GM21576 (cell line): ENCODE results near the gene NTRK2.
"Not testable (repeated sequence)": the region's sequence is repeated elsewhere in the genome, so short reads cannot be mapped to it uniquely, and the experiment has no call there.

Source experiments
- ATAC-seq: cut with Tn5 transposase; IDR thresholded peaks from one replicate; pipeline ENCODE4 v1.9.1; 2021; ENCODE audit warnings: mild to moderate bottlenecking, moderate library complexity; ENCODE audit not compliant: unreplicated experiment

NTRK2 gene

DNA sequence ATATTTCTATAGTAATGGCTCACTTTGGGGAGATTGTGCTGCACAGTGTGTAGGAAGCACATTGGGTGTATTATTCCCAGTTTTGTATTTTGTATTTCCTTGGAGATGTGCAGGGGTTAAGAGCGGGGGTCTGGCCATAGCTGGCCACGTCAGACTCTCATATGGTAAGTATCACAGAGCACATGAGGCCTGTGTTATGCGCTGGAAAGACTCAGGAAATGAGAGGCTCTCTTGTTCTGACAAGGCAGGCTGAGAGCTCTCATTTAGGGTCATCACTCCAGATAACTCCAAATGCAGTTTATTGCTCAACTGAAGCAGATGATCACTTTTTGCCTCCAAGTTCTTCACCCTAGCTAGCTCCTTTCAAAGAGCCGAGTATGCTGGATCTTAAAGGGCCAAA, 205.7 kb downstream of the NTRK2 start:
- ATAC-seq, result no peak

DNA sequence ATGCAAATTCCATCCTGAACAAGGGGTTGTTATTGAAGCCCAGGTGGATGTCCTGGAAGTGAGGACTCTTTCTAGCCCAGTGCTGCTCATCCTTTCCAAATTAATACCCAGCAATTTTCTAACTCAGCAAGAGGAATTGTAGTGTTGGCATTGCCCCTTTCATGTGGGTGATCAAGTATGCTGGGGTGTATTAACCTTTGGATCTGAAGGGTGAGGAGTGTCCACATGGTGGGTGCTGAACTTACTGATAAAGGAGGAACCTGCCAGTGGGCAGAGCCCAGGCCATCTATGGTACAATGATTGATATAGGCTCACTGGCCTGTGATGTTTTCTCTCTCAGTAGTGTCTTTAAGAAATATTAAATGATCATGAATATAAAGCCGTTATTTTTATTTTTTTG, 210.1 kb downstream of the NTRK2 start:
- no peak for ATAC-seq

DNA sequence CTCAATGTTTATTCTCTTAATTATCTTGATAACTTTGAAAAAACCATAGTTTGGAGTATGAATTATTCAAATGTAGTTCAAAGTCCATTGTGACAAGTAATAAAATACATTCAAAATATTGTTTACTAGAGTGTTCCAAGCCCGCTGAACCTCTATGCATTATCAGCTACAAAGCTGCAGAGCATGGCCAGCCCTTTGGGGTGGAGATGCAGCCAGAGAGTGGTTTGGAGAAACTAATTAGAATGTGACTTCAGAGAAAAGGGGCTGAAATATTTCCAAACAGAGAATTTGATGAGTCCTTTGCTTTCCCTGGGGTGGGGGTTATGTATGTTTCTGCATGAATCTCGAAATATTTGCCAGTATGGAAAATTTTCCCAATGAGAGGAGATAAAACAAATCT, 211.3 kb downstream of the NTRK2 start:
- no peak for ATAC-seq

DNA sequence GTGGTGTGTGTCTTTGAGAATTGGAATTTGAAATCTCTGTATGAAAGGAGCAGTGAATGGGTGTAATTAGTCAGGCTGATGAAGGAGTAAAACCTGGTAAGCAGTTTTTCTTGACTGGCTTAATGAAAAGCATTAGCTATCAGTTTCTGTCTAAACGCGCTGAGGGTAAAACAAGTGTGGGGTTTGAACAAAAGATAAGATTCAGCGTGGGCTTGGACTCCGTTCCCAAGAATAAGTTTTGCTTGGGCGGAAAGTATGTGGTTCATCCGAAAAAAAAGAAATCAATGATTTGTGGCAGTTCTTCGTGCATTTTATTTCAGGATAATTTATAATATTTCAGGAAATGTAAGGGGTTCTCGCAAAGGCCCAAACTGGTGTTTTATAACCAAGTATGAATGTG, 217.3 kb downstream of the NTRK2 start:
- no peak for ATAC-seq

DNA sequence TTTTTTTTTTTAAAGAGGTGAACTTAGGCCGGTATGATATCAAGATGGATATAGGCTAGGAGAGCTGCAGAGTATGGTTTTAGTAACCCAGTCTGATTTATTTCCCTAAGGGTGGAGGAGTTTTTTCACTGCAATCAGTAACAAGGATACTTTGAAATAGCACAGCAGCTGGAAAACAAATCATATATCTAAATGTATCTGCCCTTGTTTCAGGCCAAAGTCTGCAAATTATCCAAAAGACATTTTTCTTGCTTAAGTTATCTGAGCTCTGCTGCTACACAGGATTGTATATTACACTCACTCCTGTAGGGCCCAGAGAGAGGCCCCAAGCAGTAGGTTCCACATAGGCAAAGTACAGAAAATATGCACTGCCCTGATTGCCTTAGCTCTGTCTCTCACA, 222.4 kb downstream of the NTRK2 start:
- no peak for ATAC-seq

DNA sequence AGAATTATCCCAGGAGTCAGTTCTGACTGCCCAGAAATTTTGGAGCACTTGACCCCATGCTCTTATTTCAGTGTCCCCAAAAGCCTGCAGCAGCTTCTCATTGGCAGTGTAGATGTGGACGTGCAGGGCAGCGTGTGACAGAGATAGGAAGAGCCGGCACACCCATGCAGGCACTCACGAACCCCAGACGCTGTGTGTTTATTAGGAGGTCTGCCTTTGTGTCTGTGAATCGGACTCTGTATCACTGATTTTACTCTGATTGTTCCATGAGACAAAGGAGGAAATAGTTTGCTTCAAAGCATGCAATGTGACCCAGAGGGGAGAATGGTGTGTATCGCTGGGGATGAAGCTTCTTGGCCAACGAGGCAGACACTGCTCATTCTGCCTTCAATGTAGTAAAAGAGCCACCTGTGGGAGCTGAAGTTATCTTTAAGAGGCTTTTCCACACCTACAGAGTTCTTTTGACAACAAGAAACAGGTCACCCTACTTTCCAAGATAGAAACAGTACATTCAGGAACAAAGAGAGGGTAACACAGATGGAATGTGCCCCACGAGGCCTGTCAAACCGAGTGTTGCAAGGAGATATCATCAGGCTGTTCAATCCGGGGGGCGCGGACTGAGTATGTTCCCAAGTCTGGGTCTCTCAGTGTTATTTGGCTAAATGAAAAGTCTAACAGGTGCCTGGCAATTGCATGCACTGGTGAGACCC, 224.0 kb downstream of the NTRK2 start:
- ATAC-seq, result no peak

DNA sequence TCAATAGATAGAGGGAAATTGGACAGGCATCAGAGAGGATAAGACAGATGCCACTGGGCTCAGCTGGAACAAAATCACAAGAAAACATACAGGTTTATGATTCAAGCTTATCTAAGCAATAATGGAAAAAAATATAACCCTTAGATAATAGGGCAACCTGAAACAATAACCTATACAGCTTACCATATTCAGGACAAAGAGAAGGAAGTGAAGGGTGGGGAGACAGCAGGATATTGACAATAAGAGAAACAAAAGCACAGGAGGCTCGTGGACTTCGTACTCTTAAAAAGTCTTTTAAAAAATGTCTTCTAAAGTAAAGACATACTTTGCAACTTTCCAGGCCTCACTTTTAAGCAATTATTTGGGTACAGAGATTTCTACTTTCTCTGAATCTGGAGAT, 225.3 kb downstream of the NTRK2 start:
- ATAC-seq, result no peak

DNA sequence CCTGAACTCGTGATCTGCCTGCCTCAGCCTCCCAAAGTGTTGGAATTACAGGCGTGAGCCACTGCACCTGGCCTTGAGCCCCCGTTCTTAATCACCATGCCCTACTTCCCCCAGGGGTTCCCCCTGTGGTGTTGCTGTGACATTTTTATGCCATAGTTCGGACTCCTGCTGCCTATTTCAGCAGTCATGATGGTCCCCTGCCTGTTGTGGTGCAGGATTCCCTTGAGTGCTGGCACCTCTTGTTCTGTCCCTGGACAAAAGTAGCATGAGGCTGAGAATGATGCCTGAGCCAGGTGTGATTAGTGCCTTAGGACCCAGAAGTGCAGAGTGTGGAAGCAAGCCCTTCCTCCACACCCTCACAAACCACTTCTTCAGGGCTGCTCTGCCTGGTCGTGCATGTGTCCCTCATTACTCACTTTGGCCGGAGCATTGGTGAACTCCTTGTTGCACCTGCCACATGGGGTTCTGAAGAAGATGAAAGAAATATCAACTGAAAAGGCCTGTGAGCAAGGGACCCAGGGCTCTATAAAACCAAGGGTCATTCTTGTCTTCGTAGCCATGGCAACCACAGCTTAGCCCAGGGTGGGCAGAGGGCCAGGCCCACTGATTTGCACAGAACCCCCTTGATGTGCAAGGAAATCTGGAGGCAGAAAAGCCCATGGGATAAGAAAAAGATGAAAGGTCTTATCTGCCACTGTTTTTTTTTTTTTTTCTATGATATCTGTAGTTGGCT, 228.0 kb downstream of the NTRK2 start:
- no peak for ATAC-seq

DNA sequence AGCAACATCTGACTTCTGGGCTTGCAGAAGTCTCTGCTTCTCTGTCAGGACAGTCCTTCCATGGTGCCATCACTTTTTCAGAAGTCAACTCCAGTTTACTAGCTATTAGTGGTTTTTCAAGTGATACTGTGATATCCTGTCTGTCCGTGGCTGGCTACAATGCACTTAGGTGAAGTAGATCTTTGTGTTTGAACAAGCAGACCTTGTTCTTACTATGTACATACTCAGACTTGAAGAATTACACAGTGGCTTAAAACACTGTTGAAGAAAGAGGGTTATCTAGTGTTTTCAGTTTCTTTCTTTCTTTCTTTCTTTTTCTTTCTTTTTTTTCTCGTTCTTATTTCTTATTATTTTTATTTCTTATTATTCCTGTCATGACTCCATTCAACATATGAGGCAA, 228.7 kb downstream of the NTRK2 start:
- no peak for ATAC-seq

DNA sequence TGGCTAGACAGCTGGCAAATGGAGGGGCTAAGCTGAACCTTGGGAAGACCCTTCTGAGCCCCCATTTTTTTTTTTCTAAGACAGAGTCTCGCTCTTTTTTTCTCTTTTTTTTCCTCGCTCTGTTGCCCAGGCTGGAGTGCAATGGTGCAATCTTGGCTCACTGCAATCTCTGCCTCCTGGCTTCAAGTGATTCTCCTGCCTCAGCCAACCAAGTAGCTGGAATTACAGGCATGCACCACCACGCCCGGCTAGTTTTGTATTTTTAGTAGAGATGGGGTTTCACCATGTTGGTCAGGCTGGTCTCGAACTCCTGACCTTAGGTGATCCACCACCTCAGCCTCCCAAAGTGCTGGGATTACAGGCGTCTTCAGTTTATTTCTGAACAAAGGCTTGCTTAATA, 229.1 kb downstream of the NTRK2 start:
- not testable (repeated sequence) for ATAC-seq

DNA sequence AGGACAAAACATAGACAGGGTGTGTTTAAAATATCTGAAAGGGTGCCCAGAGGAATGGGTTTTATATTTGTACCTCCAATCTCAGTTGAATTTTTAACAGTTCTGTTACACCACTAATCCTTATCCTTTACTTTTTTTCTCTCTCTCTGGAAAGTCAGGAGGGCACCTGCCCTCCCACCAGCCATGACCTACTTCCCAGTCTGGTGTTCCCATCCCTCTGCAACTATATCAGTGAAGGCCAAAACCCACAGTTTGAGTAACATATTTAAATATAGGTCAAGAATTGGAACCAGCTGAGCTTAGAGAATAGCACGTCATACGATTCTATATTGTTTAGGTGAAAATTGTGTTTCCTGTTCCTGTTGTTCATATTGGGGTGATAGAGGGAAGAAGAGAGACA, 229.8 kb downstream of the NTRK2 start:
- no peak for ATAC-seq

DNA sequence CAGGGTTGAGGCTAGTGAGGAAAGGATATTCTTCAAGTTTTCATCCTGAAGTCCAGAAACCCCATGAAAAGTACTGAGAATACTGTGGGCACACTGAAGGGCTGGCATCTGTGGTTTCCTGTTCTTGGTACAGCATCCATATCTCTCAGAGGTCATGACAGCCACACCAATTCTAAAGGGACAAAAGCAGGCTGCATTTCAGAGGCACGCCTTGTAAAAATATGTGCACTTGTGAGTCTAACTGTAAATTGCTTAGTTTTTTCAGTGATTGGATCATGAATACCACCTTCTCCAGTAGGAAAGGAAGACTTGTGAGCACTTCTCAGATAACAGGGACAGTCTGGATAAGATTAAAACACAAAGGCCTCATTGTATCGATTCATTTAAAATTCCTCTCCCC, 230.9 kb downstream of the NTRK2 start:
- no peak for ATAC-seq

DNA sequence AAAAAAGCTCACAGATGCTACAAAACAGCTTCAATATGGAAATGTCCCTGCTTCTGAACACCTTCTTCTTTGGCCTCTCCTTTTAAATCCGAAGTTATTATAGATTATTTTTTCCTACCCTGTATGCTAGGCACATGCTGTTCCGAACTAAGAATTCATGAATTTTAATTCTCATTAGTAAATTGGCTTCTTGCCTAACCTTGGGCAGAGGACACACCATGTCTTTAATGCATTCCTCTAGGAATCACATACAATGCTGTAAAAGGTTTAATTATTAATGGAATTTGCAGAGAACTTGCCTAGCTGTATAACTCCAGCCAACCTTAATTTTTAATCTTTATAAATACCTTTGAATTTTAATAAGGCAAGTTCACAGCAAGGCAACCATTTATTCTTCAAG, 234.4 kb downstream of the NTRK2 start:
- ATAC-seq, result no peak

DNA sequence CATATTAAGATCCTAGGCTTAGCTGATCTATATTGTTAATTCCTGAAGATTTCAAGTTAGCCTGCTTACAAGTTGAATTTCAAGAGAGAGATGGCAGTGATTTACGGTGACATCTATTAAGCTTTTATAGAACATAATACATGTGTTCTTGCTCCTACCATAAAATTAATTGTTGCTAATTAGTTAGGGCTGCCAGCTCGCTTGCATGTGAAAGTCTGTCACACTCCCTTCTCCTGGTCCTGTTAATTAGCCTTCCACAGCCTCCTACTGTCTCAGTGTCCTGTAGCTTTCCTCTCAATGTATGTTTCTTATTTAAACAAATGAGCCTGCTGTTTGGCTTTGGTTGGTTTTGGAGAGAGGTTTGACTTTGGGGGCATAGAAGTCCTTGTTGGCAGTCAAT, 247.2 kb downstream of the NTRK2 start:
- ATAC-seq, result no peak

DNA sequence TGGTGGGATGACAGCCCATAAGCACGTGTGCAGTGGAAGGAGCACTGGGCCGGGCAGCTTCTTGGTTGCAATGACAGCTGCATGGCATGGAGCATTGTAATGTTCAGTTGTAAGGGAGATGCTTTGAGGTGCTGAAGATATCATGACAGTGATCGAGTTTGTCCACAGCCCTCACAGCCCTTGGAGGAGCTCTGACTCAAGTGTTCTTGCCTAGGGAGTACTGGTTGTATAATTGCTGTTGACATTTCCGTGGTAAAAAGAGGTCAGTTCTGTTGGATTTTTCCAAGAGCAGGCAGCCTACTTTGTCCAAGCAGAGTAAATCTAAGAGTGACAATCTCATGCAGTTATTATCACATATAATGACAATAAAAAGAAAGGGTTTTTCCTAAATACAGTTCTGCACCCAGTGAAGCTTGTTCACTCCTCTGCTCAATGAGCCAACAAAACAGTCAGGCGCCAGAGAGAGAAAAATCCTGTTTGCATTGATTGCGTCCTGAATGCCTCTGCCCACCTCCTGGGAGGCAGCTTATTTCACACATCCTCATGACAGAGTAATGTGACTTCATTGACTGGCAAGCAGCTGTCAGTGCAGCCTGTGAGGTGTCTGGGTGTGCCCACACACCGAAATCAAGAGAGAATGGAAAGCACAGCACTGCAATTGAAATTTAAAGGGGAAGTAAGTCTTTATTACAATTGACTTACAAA, 248.0 kb downstream of the NTRK2 start:
- ATAC-seq, result no peak

DNA sequence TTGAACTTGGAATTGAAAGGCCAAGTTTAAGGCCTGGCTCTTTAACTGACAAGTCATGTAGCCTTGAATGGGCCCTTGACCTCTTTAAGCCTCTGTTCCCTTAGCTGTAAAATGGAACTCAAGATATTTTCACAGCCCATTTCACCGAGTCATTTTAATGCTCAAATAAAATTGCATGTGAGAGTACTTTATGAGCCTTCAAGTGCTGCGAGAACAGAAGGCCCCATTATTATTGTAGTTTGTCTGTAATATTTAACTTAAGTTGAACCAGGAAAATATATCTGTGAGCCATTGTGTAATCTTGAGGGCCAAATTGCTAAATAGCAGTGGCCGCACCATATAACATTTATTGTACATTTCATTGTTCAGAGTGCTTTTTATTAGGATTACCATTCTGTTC, 249.9 kb downstream of the NTRK2 start:
- no peak for ATAC-seq

DNA sequence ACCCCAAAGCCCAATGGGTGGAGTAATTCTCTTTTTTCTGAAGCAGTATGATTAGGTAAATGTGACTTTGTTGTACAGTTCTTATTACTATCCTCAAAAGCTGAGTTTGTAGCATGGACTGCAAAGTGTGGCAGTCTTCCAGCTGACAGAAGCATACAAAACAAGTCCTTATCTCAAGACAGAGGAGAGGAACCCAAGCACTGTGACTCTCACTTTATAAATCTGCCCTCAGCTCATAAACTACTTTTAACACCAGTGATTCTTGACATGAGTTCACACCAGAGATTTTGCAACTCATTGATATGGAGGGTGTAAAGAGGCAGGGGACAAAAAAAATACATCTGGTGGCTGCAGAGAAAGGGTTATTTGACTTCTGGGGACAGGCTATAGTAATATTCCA, 251.6 kb downstream of the NTRK2 start:
- no peak for ATAC-seq

DNA sequence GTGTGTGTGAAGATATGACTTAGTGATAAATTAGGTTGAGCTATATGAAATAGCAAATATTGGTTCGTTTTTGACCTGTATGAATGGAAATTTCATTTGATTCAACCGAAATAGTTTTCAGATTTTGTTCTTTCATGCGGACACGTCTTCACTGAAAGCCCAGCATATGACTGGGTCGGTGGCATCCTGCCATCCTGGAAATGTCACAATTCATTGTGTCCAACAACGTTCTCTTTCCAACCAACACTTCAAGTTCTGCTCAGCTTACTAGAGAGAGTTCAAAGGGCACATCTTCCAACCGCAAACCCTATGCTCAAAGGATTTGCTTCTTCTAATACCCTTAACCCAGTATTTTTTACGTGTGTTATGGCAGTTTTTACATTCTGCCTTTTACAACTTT, 252.5 kb downstream of the NTRK2 start:
- no peak for ATAC-seq

DNA sequence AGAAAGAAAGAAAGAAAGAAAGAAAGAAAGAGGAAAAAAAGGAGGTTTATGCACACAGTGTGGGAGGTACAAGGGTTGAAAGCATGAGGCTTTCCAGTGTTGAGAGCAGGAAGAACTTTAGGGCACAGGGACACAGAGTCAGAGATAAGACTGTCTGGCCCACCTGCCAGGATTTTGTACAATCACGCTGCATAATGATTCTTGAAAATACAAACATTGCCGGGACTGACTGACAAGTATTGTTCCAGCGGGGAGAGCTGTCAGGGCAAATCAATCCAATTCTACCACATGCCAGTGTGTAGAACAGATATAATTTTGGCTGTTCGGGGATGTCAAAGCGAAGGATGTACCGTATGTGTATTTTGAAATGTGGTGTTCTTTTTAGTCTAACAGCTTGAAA, 254.7 kb downstream of the NTRK2 start:
- ATAC-seq, result no peak

DNA sequence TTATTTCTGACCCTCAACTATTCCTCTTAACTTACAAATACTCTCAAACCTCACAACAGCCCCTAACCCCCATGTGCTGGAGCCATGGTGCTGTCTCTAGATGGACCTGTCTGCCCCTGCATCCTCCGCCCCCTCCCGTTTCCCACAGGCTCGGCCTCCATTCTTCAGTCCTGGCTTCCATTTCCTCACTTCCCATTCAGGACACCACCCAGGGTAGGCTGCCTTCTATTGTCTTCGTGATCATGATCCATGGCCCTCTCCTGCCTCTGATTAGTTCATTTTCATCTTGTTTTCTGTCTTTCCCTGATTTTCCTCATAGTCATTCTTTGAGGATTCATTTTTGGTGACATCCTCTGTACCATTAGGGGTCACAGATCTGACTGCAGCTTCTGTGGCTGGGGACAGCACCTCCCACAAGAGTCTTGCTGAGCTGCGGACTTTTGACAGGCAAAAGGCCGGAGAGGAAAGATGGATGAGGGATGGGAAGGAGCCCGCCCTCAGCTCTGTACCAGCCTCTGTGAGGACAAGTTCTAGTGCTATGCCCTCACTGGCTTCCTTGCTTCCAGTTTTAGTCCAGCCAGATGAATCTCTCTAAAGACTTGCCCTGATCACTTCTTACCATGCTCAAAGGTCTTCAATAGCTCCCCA, 255.8 kb downstream of the NTRK2 start:
- no peak for ATAC-seq

DNA sequence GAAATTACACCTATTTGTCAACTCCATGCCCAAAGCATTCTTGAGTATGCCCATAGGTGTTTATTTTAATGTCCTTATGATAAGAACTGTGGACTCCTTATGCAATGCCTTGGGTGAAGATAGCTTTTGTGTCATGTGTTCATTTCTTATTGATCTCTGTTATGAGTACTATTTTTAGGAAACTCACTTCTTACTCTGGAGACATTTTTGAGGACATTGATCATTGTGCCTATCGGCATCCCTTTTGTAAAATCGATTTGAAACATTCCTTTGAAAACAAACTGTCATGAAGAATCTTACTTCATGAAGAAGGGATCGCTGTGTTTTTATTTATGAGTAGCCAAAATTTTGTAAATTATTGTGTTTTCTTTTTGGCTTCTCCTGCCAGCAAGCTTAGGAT, 257.3 kb downstream of the NTRK2 start:
- ATAC-seq, result no peak

DNA sequence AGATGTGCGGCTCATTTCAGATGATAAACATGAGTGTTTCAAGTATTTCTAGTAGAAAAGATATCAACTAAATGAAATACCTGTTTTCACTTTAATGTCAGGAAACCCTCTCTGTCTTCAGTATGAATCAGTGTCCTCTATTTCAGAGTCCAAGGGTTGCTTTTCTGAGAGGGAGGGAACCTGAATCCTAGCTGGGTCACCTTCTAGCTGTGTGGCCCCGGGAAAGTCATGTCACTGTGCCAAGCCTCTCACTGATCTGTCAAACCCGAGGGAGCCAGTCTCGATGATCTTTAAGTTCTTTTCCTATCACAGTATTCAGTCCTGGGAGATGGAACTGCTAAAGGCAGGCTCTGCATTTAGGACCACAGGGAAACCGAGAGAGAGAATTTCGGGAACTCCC, 258.9 kb downstream of the NTRK2 start:
- ATAC-seq, result no peak
